Neural progenitor cell (in vitro differentiated cells): Measurements from ENCODE around the gene AUTS2. TPM values are rescaled to one million over a fixed set of nuclear protein-coding genes. Genes with fewer than 3 reads are reported as not detected.

Source experiments
- DNase-seq: peaks from one replicate; pipeline ENCODE4 v3.0.0-alpha.2; 2016; ENCODE audit warnings: low spot score
- H2AFZ ChIP-seq: fragments of 200-600 bp; sonication (generic); replicated peaks from 2 replicates; pipeline ENCODE4 v1.6.1; 2016; ENCODE audit warnings: antibody characterized with exemption
- H3F3A ChIP-seq: fragments of 200-600 bp; sonication (generic); 2 replicates; pipeline ENCODE4 v1.6.1; 2016; ENCODE audit warnings: antibody characterized with exemption, low read depth
- H3K27ac ChIP-seq: fragments of 200-600 bp; sonication (generic); 2 replicates; pipeline ENCODE4 v1.5.1; 2016; ENCODE audit warnings: mild to moderate bottlenecking
- H3K27me3 ChIP-seq: fragments of 200-600 bp; sonication (generic); 2 replicates; pipeline ENCODE4 v1.6.1; 2016; ENCODE audit warnings: mild to moderate bottlenecking, moderate library complexity
- H3K36me3 ChIP-seq: fragments of 200-600 bp; sonication (generic); 2 replicates; pipeline ENCODE4 v1.5.1; 2016
- H3K4me1 ChIP-seq: fragments of 200-600 bp; sonication (generic); 2 replicates; pipeline ENCODE4 v1.6.1; 2016; ENCODE audit warnings: mixed run types
- H3K4me2 ChIP-seq: fragments of 200-600 bp; sonication (generic); 2 replicates; pipeline ENCODE4 v1.6.1; 2016
- H3K4me3 ChIP-seq: fragments of 200-600 bp; sonication (generic); 2 replicates; pipeline ENCODE4 v1.5.1; 2016
- H3K79me2 ChIP-seq: fragments of 200-600 bp; sonication (generic); 2 replicates; pipeline ENCODE4 v1.6.1; 2016; ENCODE audit warnings: low read depth
- H3K9ac ChIP-seq: fragments of 200-600 bp; sonication (generic); 2 replicates; pipeline ENCODE4 v1.6.1; 2016
- H3K9me3 ChIP-seq: fragments of 200-600 bp; sonication (generic); 2 replicates; pipeline ENCODE4 v1.5.1; 2016; ENCODE audit warnings: low read depth
- H4K20me1 ChIP-seq: fragments of 200-600 bp; sonication (generic); 2 replicates; pipeline ENCODE4 v1.6.1; 2016; ENCODE audit warnings: low read depth
- H3K27ac Mint-ChIP-seq: 3 replicates; pipeline ENCODE4 v1.8.0; 2021; ENCODE audit warnings: mixed read lengths
- H3K27me3 Mint-ChIP-seq: 2 replicates; pipeline ENCODE4 v1.8.0; 2022; ENCODE audit warnings: low read depth, mild to moderate bottlenecking, inconsistent platforms, moderate library complexity, mixed read lengths; ENCODE audit not compliant: insufficient read depth
- H3K36me3 Mint-ChIP-seq: 3 replicates; pipeline ENCODE4 v1.8.0; 2021; ENCODE audit warnings: mixed read lengths
- H3K4me1 Mint-ChIP-seq: 3 replicates; pipeline ENCODE4 v1.8.0; 2021; ENCODE audit warnings: mixed read lengths
- H3K4me3 Mint-ChIP-seq: 3 replicates; pipeline ENCODE4 v1.8.0; 2021; ENCODE audit warnings: mild to moderate bottlenecking, moderate library complexity, mixed read lengths
- H3K9me3 Mint-ChIP-seq: 3 replicates; pipeline ENCODE4 v1.8.0; 2020; ENCODE audit warnings: mixed read lengths
- CTCF ChIP-seq: fragments of 200-600 bp; sonication (generic); IDR thresholded peaks from 2 replicates; pipeline ENCODE4 v1.5.1; 2017; ENCODE audit warnings: antibody characterized with exemption, mild to moderate bottlenecking
- EZH2 ChIP-seq: fragments of 200-600 bp; sonication (generic); IDR thresholded peaks from 2 replicates; pipeline ENCODE4 v1.6.1; 2017; ENCODE audit warnings: antibody characterized with exemption, mild to moderate bottlenecking, moderate library complexity
- EZH2phosphoT487 ChIP-seq: fragments of 200-600 bp; sonication (generic); IDR thresholded peaks from 2 replicates; pipeline ENCODE4 v1.6.1; 2017; ENCODE audit warnings: antibody characterized with exemption
- total RNA-seq: library from RNA; depleted of rRNA; stranded (reverse); fragments of >200 nt; gene quantifications from 2 replicates; pipeline ENCODE4 v1.2.3, GENCODE V29; 2015; ENCODE audit warnings: low replicate concordance

Gene AUTS2
- total RNA-seq, 1 donor from 2014 or later, result 50.0 TPM

GRCh38 chr7:69878015-69878414, 279.7 kb downstream of the AUTS2 start:
- peaks cover 25% of the 10 kb centered on the region for H3K4me1 Mint-ChIP-seq
- no peak overlapping the region for H3K4me3 ChIP-seq
- no peak overlapping the region for H3K4me3 Mint-ChIP-seq

GRCh38 chr7:69878591-69878990, 280.3 kb downstream of the AUTS2 start:
- H3K79me2 ChIP-seq, result no peaks in the 10 kb centered on the region
- H3K36me3 ChIP-seq, result no peaks in the 10 kb centered on the region
- Mint-ChIP-seq H3K36me3 (peaks cover 2% of the 10 kb centered on the region), H3K4me1 (peaks cover 30% of the 10 kb centered on the region), H3K9me3 (no peaks in the 10 kb centered on the region), H3K27me3 (peaks cover 4% of the 10 kb centered on the region), H3K27ac (no peak overlapping the region), H3K4me3 (no peak overlapping the region)
- no peak for DNase-seq
- peaks cover 5% of the 10 kb centered on the region for H4K20me1 ChIP-seq
- peaks cover 5% of the 10 kb centered on the region for H3K4me1 ChIP-seq
- no peaks in the 10 kb centered on the region for H3K27me3 ChIP-seq
- TF ChIP-seq CTCF (no peak), EZH2 (no peak), EZH2phosphoT487 (no peak)
- H3K4me3 ChIP-seq, result no peak overlapping the region
- H2AFZ ChIP-seq, result no peak overlapping the region
- H3K27ac ChIP-seq, result no peak overlapping the region
- no peaks in the 10 kb centered on the region for H3K9me3 ChIP-seq
- H3F3A ChIP-seq, result no peaks in the 10 kb centered on the region
- no peak overlapping the region for H3K4me2 ChIP-seq
- no peak overlapping the region for H3K9ac ChIP-seq

More at GRCh38 chr7:69878015-69878414, 279.7 kb downstream of the AUTS2 start:
- Histone ChIP-seq H3K4me1 (peaks cover 4% of the 10 kb centered on the region), H3K79me2 (no peaks in the 10 kb centered on the region), H3K4me2 (no peak overlapping the region), H2AFZ (no peak overlapping the region), H3K9ac (no peak overlapping the region), H4K20me1 (peaks cover 5% of the 10 kb centered on the region), H3K27ac (no peak overlapping the region), H3F3A (no peaks in the 10 kb centered on the region), H3K36me3 (no peaks in the 10 kb centered on the region), H3K9me3 (no peaks in the 10 kb centered on the region), H3K27me3 (no peaks in the 10 kb centered on the region)
- peaks cover 4% of the 10 kb centered on the region for H3K27me3 Mint-ChIP-seq
- no peak overlapping the region for H3K27ac Mint-ChIP-seq
- H3K9me3 Mint-ChIP-seq, result no peaks in the 10 kb centered on the region
- H3K36me3 Mint-ChIP-seq, result peaks cover 2% of the 10 kb centered on the region
- no peak for DNase-seq
- TF ChIP-seq CTCF (no peak), EZH2 (no peak), EZH2phosphoT487 (no peak)

- Mint-ChIP-seq H3K9me3 (no peaks in the 10 kb centered on the region), H3K27me3 (no peaks in the 10 kb centered on the region), H3K27ac (no peak overlapping the region), H3K4me1 (peaks cover 41% of the 10 kb centered on the region), H3K36me3 (peaks cover 2% of the 10 kb centered on the region), H3K4me3 (no peak overlapping the region)
- Histone ChIP-seq H3K4me2 (no peak overlapping the region), H3F3A (no peaks in the 10 kb centered on the region), H3K4me3 (no peak overlapping the region), H3K36me3 (no peaks in the 10 kb centered on the region), H3K79me2 (no peaks in the 10 kb centered on the region), H2AFZ (no peak overlapping the region), H3K9me3 (no peaks in the 10 kb centered on the region), H3K9ac (no peak overlapping the region), H3K27me3 (no peaks in the 10 kb centered on the region), H3K27ac (no peak overlapping the region), H3K4me1 (peaks cover 8% of the 10 kb centered on the region), H4K20me1 (peaks cover 5% of the 10 kb centered on the region)
- no peak for TF ChIP-seq CTCF
- no peak for TF ChIP-seq EZH2
- no peak for TF ChIP-seq EZH2phosphoT487
- DNase-seq, result no peak
Measured at GRCh38 chr7:69879989-69880388, 281.7 kb downstream of the AUTS2 start.
